ENCODE data around the gene MAGI2. TPM values are rescaled to one million over a fixed set of nuclear protein-coding genes. Genes with fewer than 3 reads are reported as not detected.

Gene MAGI2
- total and polyA plus RNA-seq, 2 of the 13 experiments (the other 11 are each of a cell fraction or from before 2014, with no cell fraction given): 1.5 to 3.8 TPM

GRCh38 chr7:78350926-78351325, 1102.5 kb downstream of the MAGI2 start (continued):
- TF ChIP-seq ZNF142 (CRISPR knock-in tag; IDR thresholded peaks at IDR 0.05): no peak

GRCh38 chr7:78350391-78350790, 1103.1 kb downstream of the MAGI2 start:
- FAIRE-seq: no peak
- no TSS peak for BruUV-seq (replicated peaks)
- no peaks in the 10 kb centered on the region for H3K36me3 ChIP-seq (replicated peaks in 1 of 2; ENCODE audit: control insufficient read depth in 1 of 2, insufficient read depth in 2 of 2, low read length in 2 of 2)
- H4K20me1 ChIP-seq (ENCODE audit: insufficient read depth, low read length): no peaks in the 10 kb centered on the region
- 4% methylated on average over 1 of the region's 1 CpG for WGBS (ENCODE audit: low lambda C conversion rate)
- no peak overlapping the region for H2AFZ ChIP-seq (ENCODE audit: low read length)
- H3K79me2 ChIP-seq (ENCODE audit: insufficient read depth, low read length): no peaks in the 10 kb centered on the region
- no peaks in the 10 kb centered on the region for H3K4me1 ChIP-seq (ENCODE audit: insufficient read depth, low read length)
- no peak overlapping the region for H3K4me3 ChIP-seq (replicated peaks in 1 of 3; ENCODE audit: insufficient read depth in 1 of 3, low read depth in 2 of 3, low read length in 3 of 3)
- H3K9me3 ChIP-seq (ENCODE audit: low read length): no peaks in the 10 kb centered on the region
- ChIA-PET CTCF (ENCODE audit: low intra/inter-chr PET ratio, low total read pairs) (no interaction called here), POLR2A (no interaction called here)
- ATAC-seq: no peak
- no peak overlapping the region for H3K27ac ChIP-seq (ENCODE audit: extremely low read length, insufficient read depth, low read length)
- H3K9ac ChIP-seq (ENCODE audit: insufficient read depth, low read depth, low read length): no peak overlapping the region
- no peaks in the 10 kb centered on the region for H3K27me3 ChIP-seq (ENCODE audit: control insufficient read depth in 1 of 2, insufficient read depth in 2 of 2, low read length in 2 of 2)
- H3K4me2 ChIP-seq (ENCODE audit: low read depth, low read length): no peak overlapping the region
- in situ Hi-C loops (cut with HindIII; ENCODE audit: extremely low pct_ligation_motif_present, low pct_unique_long_range_greater_than_20kb) (no loop called here), intact Hi-C loops (cut with micrococcal nuclease; ENCODE audit: unreplicated experiment) (no loop called here)
- no peak for DNase-seq (ENCODE audit: low spot score)
- no peak for TF ChIP-seq CCDC6 (CRISPR knock-in tag; IDR thresholded peaks at IDR 0.05)
- TF ChIP-seq FOXO1 (CRISPR knock-in tag; IDR thresholded peaks at IDR 0.05): no peak
- no peak for TF ChIP-seq ZNF260 (CRISPR knock-in tag; IDR thresholded peaks at IDR 0.05; ENCODE audit: borderline replicate concordance, low read depth)
- TF ChIP-seq IKZF1 (IDR thresholded peaks at IDR 0.05): no peak
- TF ChIP-seq ZNF142 (CRISPR knock-in tag; IDR thresholded peaks at IDR 0.05): no peak
- no peak for TF ChIP-seq ARID3A (IDR thresholded peaks at IDR 0.05; ENCODE audit: low read depth, low read length)
- no peak for TF ChIP-seq ZNF317 (CRISPR knock-in tag; IDR thresholded peaks at IDR 0.05)
- TF ChIP-seq PBX3 (CRISPR knock-in tag; IDR thresholded peaks at IDR 0.05; ENCODE audit: borderline replicate concordance): no peak
